WTC11 (cell line): Measurements from ENCODE around the gene CYRIA. TPM values are rescaled to one million over a fixed set of nuclear protein-coding genes. Genes with fewer than 3 reads are reported as not detected.

Source experiments
- ATAC-seq: fragments of 200-7000 bp; cut with Tn5 transposase; 2 replicates; pipeline ENCODE4 v1.10.0; 2021; ENCODE audit warnings: mild to moderate bottlenecking, moderate library complexity
- CTCF ChIA-PET: fragments of 300-600 bp; sonication (Branson Sonifier 250); formaldehyde crosslinking; loops from one replicate; lab custom pipeline; 2021; ENCODE audit warnings: antibody characterized with exemption; lab: Charles Lee
- POLR2A ChIA-PET: fragments of 350-600 bp; sonication (Branson Sonifier 250); formaldehyde crosslinking; loops from one replicate; lab custom pipeline; 2021; ENCODE audit warnings: antibody characterized with exemption; lab: Charles Lee
- DNase-seq: peaks from one replicate; pipeline ENCODE4 v3.0.0; 2021; ENCODE audit warnings: low spot score
- H3K27ac Mint-ChIP-seq: 2 replicates; pipeline ENCODE4 v1.8.0; 2021; ENCODE audit warnings: mixed read lengths
- H3K27me3 Mint-ChIP-seq: 2 replicates; pipeline ENCODE4 v1.8.0; 2021; ENCODE audit warnings: low read depth, mild to moderate bottlenecking, moderate library complexity, mixed read lengths
- H3K36me3 Mint-ChIP-seq: 2 replicates; pipeline ENCODE4 v1.8.0; 2021; ENCODE audit warnings: mixed read lengths
- H3K4me1 Mint-ChIP-seq: 2 replicates; pipeline ENCODE4 v1.8.0; 2022; ENCODE audit warnings: mixed read lengths
- H3K4me3 Mint-ChIP-seq: 2 replicates; pipeline ENCODE4 v1.8.0; 2021; ENCODE audit warnings: mild to moderate bottlenecking, moderate library complexity, mixed read lengths
- H3K9me3 Mint-ChIP-seq: 2 replicates; pipeline ENCODE4 v1.8.0; 2021; ENCODE audit warnings: mixed read lengths
- AR ChIP-seq: fragments of 250-450 bp; sonication (Bioruptor Pico); IDR thresholded peaks from 2 replicates; pipeline ENCODE4 v1.9.0; 2021; ENCODE audit warnings: mild to moderate bottlenecking
- ATF2 ChIP-seq: sonication (generic); formaldehyde crosslinking; IDR thresholded peaks from 2 replicates; pipeline ENCODE4 v1.8.1; 2022; ENCODE audit warnings: low read depth, missing genetic modification reagents, borderline replicate concordance
- E2F5 ChIP-seq: sonication (generic); formaldehyde crosslinking; IDR thresholded peaks from 2 replicates; pipeline ENCODE4 v1.8.1; 2022; ENCODE audit warnings: mild to moderate bottlenecking, moderate library complexity, missing genetic modification reagents
- EMX1 ChIP-seq: fragments of 250-450 bp; sonication (Bioruptor Pico); IDR thresholded peaks from 2 replicates; pipeline ENCODE4 v1.8.0; 2021; ENCODE audit warnings: mild to moderate bottlenecking
- FOXP1 ChIP-seq: sonication (generic); formaldehyde crosslinking; IDR thresholded peaks from 2 replicates; pipeline ENCODE4 v1.8.0; 2022; ENCODE audit warnings: missing genetic modification reagents, mild to moderate bottlenecking, moderate library complexity, borderline replicate concordance
- GRHL2 ChIP-seq: fragments of 250-450 bp; sonication (Bioruptor Pico); IDR thresholded peaks from 2 replicates; pipeline ENCODE4 v1.8.0; 2022; ENCODE audit warnings: mild to moderate bottlenecking, moderate library complexity; ENCODE audit not compliant: insufficient replicate concordance, severe bottlenecking
- GTF2I ChIP-seq: fragments of 250-450 bp; sonication (Bioruptor Pico); conservative IDR thresholded peaks from 2 replicates; pipeline ENCODE4 v1.4.0; 2021; ENCODE audit warnings: mild to moderate bottlenecking
- IRF1 ChIP-seq: sonication (generic); formaldehyde crosslinking; IDR thresholded peaks from 2 replicates; pipeline ENCODE4 v1.8.0; 2023; ENCODE audit warnings: missing genetic modification reagents
- JUN ChIP-seq: sonication (generic); formaldehyde crosslinking; IDR thresholded peaks from 2 replicates; pipeline ENCODE4 v1.8.0; 2023; ENCODE audit warnings: mild to moderate bottlenecking, missing genetic modification reagents
- KAT7 ChIP-seq: sonication (generic); formaldehyde crosslinking; IDR thresholded peaks from 2 replicates; pipeline ENCODE4 v1.8.1; 2023; ENCODE audit warnings: missing genetic modification reagents, mild to moderate bottlenecking, borderline replicate concordance
- MAX ChIP-seq: sonication (generic); formaldehyde crosslinking; IDR thresholded peaks from 2 replicates; pipeline ENCODE4 v1.8.0; 2022; ENCODE audit warnings: mild to moderate bottlenecking, missing genetic modification reagents
- NFATC4 ChIP-seq: fragments of 250-450 bp; sonication (Bioruptor Pico); IDR thresholded peaks from 2 replicates; pipeline ENCODE4 v1.9.0; 2021; ENCODE audit warnings: mild to moderate bottlenecking
- NFYB ChIP-seq: sonication (generic); formaldehyde crosslinking; conservative IDR thresholded peaks from 2 replicates; pipeline ENCODE4 v1.8.0; 2022; ENCODE audit warnings: low read depth, missing genetic modification reagents
- NR3C1 ChIP-seq: sonication (generic); formaldehyde crosslinking; conservative IDR thresholded peaks from 2 replicates; pipeline ENCODE4 v1.8.1; 2023; ENCODE audit warnings: low read depth, mild to moderate bottlenecking, missing genetic modification reagents
- PREB ChIP-seq: sonication (generic); formaldehyde crosslinking; IDR thresholded peaks from 2 replicates; pipeline ENCODE4 v1.8.1; 2022; ENCODE audit warnings: mild to moderate bottlenecking, missing genetic modification reagents, moderate library complexity, borderline replicate concordance
- PRRX2 ChIP-seq: fragments of 250-450 bp; sonication (Bioruptor Pico); IDR thresholded peaks from 2 replicates; pipeline ENCODE4 v1.8.0; 2021; ENCODE audit warnings: mild to moderate bottlenecking
- RELA ChIP-seq: sonication (generic); formaldehyde crosslinking; IDR thresholded peaks from 2 replicates; pipeline ENCODE4 v1.8.1; 2022; ENCODE audit warnings: missing genetic modification reagents, mild to moderate bottlenecking, borderline replicate concordance
- SOX15 ChIP-seq: fragments of 250-450 bp; sonication (Bioruptor Pico); IDR thresholded peaks from 2 replicates; pipeline ENCODE4 v1.9.0; 2021; ENCODE audit warnings: mild to moderate bottlenecking
- USF1 ChIP-seq: sonication (generic); formaldehyde crosslinking; IDR thresholded peaks from 2 replicates; pipeline ENCODE4 v1.8.0; 2022; ENCODE audit warnings: mild to moderate bottlenecking, missing genetic modification reagents
- ZMAT4 ChIP-seq: fragments of 250-450 bp; sonication (Bioruptor Pico); IDR thresholded peaks from 2 replicates; pipeline ENCODE4 v1.9.0; 2021; ENCODE audit warnings: mild to moderate bottlenecking
- ZNF232 ChIP-seq: sonication (generic); formaldehyde crosslinking; IDR thresholded peaks from 2 replicates; pipeline ENCODE4 v1.8.0; 2022; ENCODE audit warnings: mild to moderate bottlenecking, missing genetic modification reagents
- ZNF317 ChIP-seq: sonication (generic); formaldehyde crosslinking; IDR thresholded peaks from 2 replicates; pipeline ENCODE4 v1.8.1; 2023; ENCODE audit warnings: low read depth, mild to moderate bottlenecking, moderate library complexity, missing genetic modification reagents, borderline replicate concordance
- ZNF532 ChIP-seq: fragments of 250-450 bp; sonication (Bioruptor Pico); IDR thresholded peaks from 2 replicates; pipeline ENCODE4 v1.9.0; 2021; ENCODE audit warnings: mild to moderate bottlenecking, borderline replicate concordance
- total RNA-seq: library from RNA; stranded (reverse); gene quantifications from 3 replicates; pipeline ENCODE4 v1.2.3, GENCODE V29; 2021

CYRIA gene
- total RNA-seq, 1 experiment from 2014 or later, result 8.3 TPM

GRCh38 chr2:16622399-16622968 lies 43.1 kb downstream of the CYRIA start:
- H3K4me3 Mint-ChIP-seq, result no peak overlapping the region
- no peak for ATAC-seq
- no peaks in the 10 kb centered on the region; the same call in 1 of the 2 replicates for H3K36me3 Mint-ChIP-seq
- peaks cover 35% of the 10 kb centered on the region for H3K4me1 Mint-ChIP-seq
- CTCF ChIA-PET, result interaction anchor here (1.2 to 1.4 kb wide), 4 partner anchors 9 to 135 kb away, joined by 3 to 7 read pairs (median 4); no protein-coding TSS in a partner anchor
- TF ChIP-seq EMX1 (CRISPR knock-in tag) (no peak), NR3C1 (no peak), ZMAT4 (CRISPR knock-in tag) (no peak), JUN (CRISPR knock-in tag) (no peak), FOXP1 (CRISPR knock-in tag) (no peak), SOX15 (CRISPR knock-in tag) (no peak), MAX (CRISPR knock-in tag) (no peak), PRRX2 (CRISPR knock-in tag) (no peak), NFYB (no peak), USF1 (CRISPR knock-in tag) (no peak), NFATC4 (no peak), GTF2I (no peak), PREB (no peak), RELA (no peak), ZNF317 (no peak), E2F5 (CRISPR knock-in tag) (no peak)
- TF ChIP-seq, all 79 proteins: peak for 0
- no peak for DNase-seq
- POLR2A ChIA-PET, result no interaction called here
- Mint-ChIP-seq H3K9me3 (no peaks in the 10 kb centered on the region), H3K27ac (no peak overlapping the region), H3K27me3 (no peaks in the 10 kb centered on the region)

- Mint-ChIP-seq H3K9me3 (no peaks in the 10 kb centered on the region), H3K36me3 (no peaks in the 10 kb centered on the region; the same call in 1 of the 2 replicates), H3K4me3 (no peak overlapping the region), H3K4me1 (peaks cover 30% of the 10 kb centered on the region), H3K27me3 (no peaks in the 10 kb centered on the region), H3K27ac (no peak overlapping the region)
- ATAC-seq (no peak), DNase-seq (no peak)
- ChIA-PET POLR2A (no interaction called here), CTCF (interaction anchor here (1.4 kb wide), 1 partner anchor 8 kb away, joined by 5 read pairs; no protein-coding TSS in a partner anchor)
- no peak for TF ChIP-seq IRF1 (CRISPR knock-in tag)
- TF ChIP-seq KAT7 (CRISPR knock-in tag), result no peak
- no peak for TF ChIP-seq ZNF532
- no peak for TF ChIP-seq AR
- no peak for TF ChIP-seq ATF2 (CRISPR knock-in tag)
- TF ChIP-seq ZNF232 (CRISPR knock-in tag), result no peak
- no peak for TF ChIP-seq GRHL2
Measured at GRCh38 chr2:16621316-16621715, 44.3 kb downstream of the CYRIA start.
